Measurements from ENCODE around the gene ID1.
"Not testable (repeated sequence)": the region's sequence is repeated elsewhere in the genome, so short reads cannot be mapped to it uniquely, and the experiment has no call there.

Gene ID1

GRCh38 chr20:31637660-31638059 is 32.6 kb downstream of the ID1 start, which contains the start of gene COX4I2:
Gene COX4I2 (plus strand): TSS chr20:31637912. CDS start chr20:31639018, 1,106 bp downstream.
- no peak for DNase-seq (ENCODE audit: low read depth, low spot score)

GRCh38 chr20:31638317-31638716 is 33.2 kb downstream of the ID1 start:
- peak; percentile 32 for DNase-seq (ENCODE audit: low read depth, low spot score)

- no peak for DNase-seq (ENCODE audit: low read depth, low spot score)
Observed at GRCh38 chr20:31638816-31639215, 33.7 kb downstream of the ID1 start.

- no peak for DNase-seq (ENCODE audit: low read depth, low spot score)
Observed at GRCh38 chr20:31640259-31640658, 35.2 kb downstream of the ID1 start.

GRCh38 chr20:31641391-31641790 is 36.3 kb downstream of the ID1 start:
- DNase-seq (ENCODE audit: low read depth, low spot score), result no peak

- DNase-seq (ENCODE audit: low read depth, low spot score), result no peak
Observed at GRCh38 chr20:31642837-31643236, 37.7 kb downstream of the ID1 start.

- no peak for DNase-seq (ENCODE audit: low read depth, low spot score)
Observed at GRCh38 chr20:31643522-31643921, 38.4 kb downstream of the ID1 start.

- no peak for DNase-seq (ENCODE audit: low read depth, low spot score)
Observed at GRCh38 chr20:31644701-31645100, 39.6 kb downstream of the ID1 start.

- not testable (repeated sequence) for DNase-seq (ENCODE audit: low read depth, low spot score)
Observed at GRCh38 chr20:31648104-31648503, 43.0 kb downstream of the ID1 start.

- DNase-seq (ENCODE audit: low read depth, low spot score), result no peak
Observed at GRCh38 chr20:31652917-31653396, 47.9 kb downstream of the ID1 start.

- DNase-seq (ENCODE audit: low read depth, low spot score), result no peak
Observed at GRCh38 chr20:31653561-31653960, 48.5 kb downstream of the ID1 start.

GRCh38 chr20:31654534-31654933 is 49.4 kb downstream of the ID1 start:
- DNase-seq (ENCODE audit: low read depth, low spot score), result no peak

Data from ELF-1 (cell line).